Activated naive CD4-positive, alpha-beta T cell treated with anti-CD3 and anti-CD28 coated beads for 36 hours (primary cell): Measurements from ENCODE around the gene SLC16A9. TPM values are rescaled to one million over a fixed set of nuclear protein-coding genes. Genes with fewer than 3 reads are reported as not detected.
"Not testable (repeated sequence)": the region's sequence is repeated elsewhere in the genome, so short reads cannot be mapped to it uniquely, and the experiment has no call there.

Source experiments
- CTCF ChIA-PET: fragments of 350-600 bp; sonication (Branson Sonifier 250); formaldehyde crosslinking; loops from one replicate; lab custom pipeline; 2021; ENCODE audit warnings: antibody characterized with exemption; lab: Charles Lee
- DNase-seq: peaks from one replicate; pipeline ENCODE4 v3.0.0-alpha.2; 2020
- H3K27ac Mint-ChIP-seq: one replicate; pipeline ENCODE4 v1.8.0; 2021; ENCODE audit warnings: mild to moderate bottlenecking, mixed read lengths
- H3K27me3 Mint-ChIP-seq: one replicate; pipeline ENCODE4 v1.8.0; 2021; ENCODE audit warnings: low read depth, mixed read lengths
- H3K36me3 Mint-ChIP-seq: one replicate; pipeline ENCODE4 v1.8.0; 2021; ENCODE audit warnings: low read depth, mixed read lengths
- H3K4me1 Mint-ChIP-seq: one replicate; pipeline ENCODE4 v1.8.0; 2021; ENCODE audit warnings: low read depth, mixed read lengths
- H3K4me3 Mint-ChIP-seq: one replicate; pipeline ENCODE4 v1.8.0; 2021; ENCODE audit warnings: mild to moderate bottlenecking, moderate library complexity, mixed read lengths
- H3K9me3 Mint-ChIP-seq: one replicate; pipeline ENCODE4 v1.8.0; 2021; ENCODE audit warnings: mixed read lengths
- intact Hi-C: fragments of 100-400 bp; cut with micrococcal nuclease; formaldehyde crosslinking; loops from one replicate; pipeline ENCODE4 v1.15.1; 2023
- total RNA-seq, 2 experiments: library from RNA; stranded (reverse); gene quantifications; one replicate each; pipeline ENCODE4 v1.2.3, GENCODE V29; 2021

The SLC16A9 gene
- total RNA-seq, 2 experiments from 2014 or later = 0.84 to 0.86 TPM

DNA sequence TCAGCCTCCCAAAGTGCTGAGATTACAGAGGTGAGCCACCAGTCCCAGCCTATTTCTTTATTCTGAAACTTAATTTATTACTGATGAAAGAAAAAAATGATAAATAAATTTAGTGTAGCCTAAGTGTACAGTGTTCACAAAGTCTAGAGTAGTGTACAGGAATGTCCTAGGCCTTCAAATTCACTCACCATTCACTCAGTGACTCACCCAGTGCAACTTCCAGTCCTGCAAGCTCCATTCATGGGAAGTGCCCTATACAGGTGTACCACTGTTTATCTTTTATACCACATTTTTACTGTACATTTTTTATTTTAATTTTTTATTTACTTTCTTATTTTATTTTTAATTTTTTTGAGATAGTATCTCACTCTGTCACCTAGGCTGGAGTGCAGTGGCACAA, 31.4 kb upstream of the SLC16A9 start:
- intact Hi-C loops = no loop called here
- DNase-seq = no peak
- Mint-ChIP-seq H3K27me3 (peaks cover 6% of the 10 kb centered on the region), H3K4me1 (no peaks in the 10 kb centered on the region), H3K27ac (no peak overlapping the region), H3K36me3 (no peaks in the 10 kb centered on the region), H3K9me3 (peaks cover 5% of the 10 kb centered on the region), H3K4me3 (no peak overlapping the region)
- CTCF ChIA-PET = no interaction called here

DNA sequence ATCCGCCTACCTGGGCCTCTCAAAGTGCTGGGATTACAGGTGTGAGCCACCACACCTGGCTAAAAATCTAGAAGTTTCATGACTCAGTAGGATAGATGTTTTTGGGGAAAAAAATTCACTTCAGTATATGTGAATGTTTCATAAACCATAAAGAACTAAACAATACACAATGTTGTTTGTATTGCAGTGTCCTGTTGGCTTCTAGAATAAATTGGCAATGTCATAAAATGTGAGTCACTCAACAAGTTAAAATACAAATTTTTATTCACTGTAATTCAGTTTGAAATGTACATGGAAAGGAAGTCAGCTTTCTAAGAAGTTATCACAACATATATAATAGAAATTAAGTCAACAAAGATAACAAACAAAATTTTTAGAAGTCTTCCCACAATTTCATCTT, 27.1 kb upstream of the SLC16A9 start:
- intact Hi-C loops = no loop called here
- no peak for DNase-seq
- H3K4me3 Mint-ChIP-seq = no peak overlapping the region
- no peaks in the 10 kb centered on the region for H3K4me1 Mint-ChIP-seq
- H3K36me3 Mint-ChIP-seq = no peaks in the 10 kb centered on the region
- H3K27ac Mint-ChIP-seq = no peak overlapping the region
- peaks cover 6% of the 10 kb centered on the region for H3K27me3 Mint-ChIP-seq
- CTCF ChIA-PET = no interaction called here
- H3K9me3 Mint-ChIP-seq = no peaks in the 10 kb centered on the region

DNA sequence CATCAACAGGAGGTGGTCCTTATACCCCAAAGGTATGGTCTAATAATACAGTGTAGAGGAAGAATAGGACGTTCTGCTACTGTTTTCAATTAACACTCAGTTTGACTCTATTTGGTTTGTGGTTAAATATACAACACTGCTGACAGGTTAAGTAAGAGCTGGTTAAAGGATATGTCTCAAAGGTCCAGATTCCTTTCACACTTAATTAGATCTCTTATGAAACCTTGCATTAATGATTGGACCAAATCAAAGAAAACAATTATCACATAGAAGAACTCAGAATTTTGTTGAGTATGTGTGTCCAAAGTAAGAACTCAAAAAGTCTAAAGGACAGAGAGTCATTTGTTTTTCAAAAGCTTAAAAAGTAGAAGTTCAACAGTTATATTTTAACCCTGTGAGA, 25.6 kb upstream of the SLC16A9 start:
- Mint-ChIP-seq H3K27ac (no peak overlapping the region), H3K36me3 (no peaks in the 10 kb centered on the region), H3K4me1 (no peaks in the 10 kb centered on the region), H3K9me3 (no peaks in the 10 kb centered on the region), H3K4me3 (no peak overlapping the region), H3K27me3 (peaks cover 8% of the 10 kb centered on the region)
- no peak for DNase-seq
- CTCF ChIA-PET = interaction anchor here (0.9 kb wide), 1 partner anchor 74 kb away, joined by 3 read pairs; no protein-coding TSS in a partner anchor
- intact Hi-C loops = no loop called here

DNA sequence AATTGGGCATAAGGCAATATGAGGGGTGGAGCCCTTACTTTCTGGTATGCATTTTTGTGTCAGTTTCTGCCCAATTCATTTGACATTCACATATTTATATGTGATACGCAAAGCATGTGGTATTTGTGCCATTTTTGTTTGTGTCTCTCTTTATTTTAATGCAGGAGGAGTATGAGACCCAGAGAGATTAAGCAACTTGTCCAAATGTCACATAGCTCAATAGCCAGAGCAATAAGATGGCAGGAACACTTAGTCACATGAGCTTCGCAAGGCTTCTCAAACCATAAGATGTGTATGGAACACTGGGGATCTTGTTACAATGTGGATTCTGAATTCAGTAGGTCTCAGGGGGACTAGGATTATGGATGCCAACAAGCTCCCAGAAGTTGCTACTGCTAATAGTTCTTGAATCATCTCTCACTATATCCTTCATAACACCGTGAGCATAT, 24.4 kb upstream of the SLC16A9 start:
- intact Hi-C loops = no loop called here
- H3K4me1 Mint-ChIP-seq = no peaks in the 10 kb centered on the region
- H3K27ac Mint-ChIP-seq = no peak overlapping the region
- H3K4me3 Mint-ChIP-seq = no peak overlapping the region
- H3K9me3 Mint-ChIP-seq = no peaks in the 10 kb centered on the region
- no peak for DNase-seq
- peaks cover 8% of the 10 kb centered on the region for H3K27me3 Mint-ChIP-seq
- no peaks in the 10 kb centered on the region for H3K36me3 Mint-ChIP-seq
- CTCF ChIA-PET = no interaction called here

DNA sequence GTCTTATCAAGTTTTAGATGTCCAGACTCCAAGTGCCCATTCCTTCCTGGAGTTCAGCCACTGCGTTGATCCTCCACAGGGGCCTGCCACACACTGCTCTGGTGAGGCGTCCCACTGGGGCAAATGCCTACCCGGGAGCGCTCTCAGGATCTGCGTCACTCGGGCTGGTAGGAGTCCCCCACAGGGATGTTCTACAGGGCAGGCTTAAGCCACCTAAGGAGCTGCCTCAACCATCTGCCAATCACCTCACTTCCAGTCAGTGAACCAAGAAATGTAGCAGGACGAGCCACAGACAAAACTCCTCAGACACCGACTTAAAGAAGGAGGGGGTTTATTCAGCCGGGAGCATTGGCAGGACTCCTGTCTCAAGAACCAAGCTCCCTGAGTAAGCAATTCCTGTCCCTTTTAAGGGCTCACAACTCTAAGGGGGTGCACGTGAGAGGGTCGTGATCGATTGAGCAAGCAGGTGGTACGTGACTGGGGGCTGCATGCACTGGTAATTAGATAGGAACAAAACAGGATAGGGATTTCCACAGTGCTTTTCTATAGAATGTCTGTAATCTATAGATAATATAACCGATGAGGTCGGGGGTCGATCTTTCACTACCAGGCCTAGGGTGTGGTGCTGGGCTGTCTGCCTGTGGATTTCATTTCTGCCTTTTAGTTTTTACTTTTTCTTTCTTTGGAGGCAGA, 23.8 kb upstream of the SLC16A9 start:
- H3K4me1 Mint-ChIP-seq, CTCF ChIA-PET, H3K4me3 Mint-ChIP-seq, H3K9me3 Mint-ChIP-seq, H3K27ac Mint-ChIP-seq, H3K36me3 Mint-ChIP-seq, H3K27me3 Mint-ChIP-seq, DNase-seq, intact Hi-C loops: not testable (repeated sequence)

DNA sequence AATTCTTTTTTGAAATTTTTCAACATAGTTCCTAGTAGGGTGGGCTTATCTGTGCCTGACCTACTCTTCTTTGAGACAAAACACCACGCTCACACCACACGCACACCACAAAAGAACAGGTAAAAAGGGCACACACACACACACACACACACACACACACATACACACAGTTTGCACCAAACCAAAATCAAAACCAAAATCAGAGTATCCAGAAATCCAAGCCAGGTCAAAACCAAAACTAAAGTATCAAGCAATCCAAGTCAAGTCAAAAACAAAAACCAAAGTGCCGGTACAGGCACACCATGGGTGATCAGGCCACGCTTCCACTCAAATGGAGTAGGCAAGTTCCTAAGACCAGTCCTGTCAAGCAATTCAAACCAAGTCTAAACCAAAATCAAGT, 23.2 kb upstream of the SLC16A9 start:
- CTCF ChIA-PET = not testable (repeated sequence)

DNA sequence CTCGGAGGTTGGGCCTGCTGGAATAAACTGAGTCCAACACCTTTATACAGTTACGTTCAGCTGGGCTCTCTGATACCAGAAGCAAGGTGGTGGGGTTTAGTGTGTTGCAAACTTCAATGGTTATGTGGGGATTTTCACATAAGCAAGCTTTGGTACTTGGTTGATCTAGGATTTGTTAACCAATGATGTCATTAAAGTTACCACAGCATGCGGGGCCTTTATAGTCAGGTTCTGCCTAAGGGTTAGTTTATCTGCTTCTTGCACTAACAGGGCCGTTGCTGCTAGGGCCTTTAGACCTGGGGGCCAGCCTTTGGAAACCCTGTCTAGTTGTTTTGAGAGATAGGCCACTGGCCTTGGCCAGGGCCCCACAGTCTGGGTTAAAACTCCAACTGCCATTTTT, 19.5 kb upstream of the SLC16A9 start:
- intact Hi-C loops, H3K4me1 Mint-ChIP-seq, H3K36me3 Mint-ChIP-seq, H3K27me3 Mint-ChIP-seq, H3K27ac Mint-ChIP-seq, H3K9me3 Mint-ChIP-seq, H3K4me3 Mint-ChIP-seq, DNase-seq: not testable (repeated sequence)
- CTCF ChIA-PET = interaction anchor here (0.5 kb wide), 1 partner anchor 66 kb away, joined by 3 read pairs; no protein-coding TSS in a partner anchor

More for the DNA sequence above, 23.2 kb upstream of the SLC16A9 start:
- H3K4me3 Mint-ChIP-seq, DNase-seq, H3K27ac Mint-ChIP-seq, H3K9me3 Mint-ChIP-seq, H3K36me3 Mint-ChIP-seq, H3K27me3 Mint-ChIP-seq, intact Hi-C loops, H3K4me1 Mint-ChIP-seq: not testable (repeated sequence)

DNA sequence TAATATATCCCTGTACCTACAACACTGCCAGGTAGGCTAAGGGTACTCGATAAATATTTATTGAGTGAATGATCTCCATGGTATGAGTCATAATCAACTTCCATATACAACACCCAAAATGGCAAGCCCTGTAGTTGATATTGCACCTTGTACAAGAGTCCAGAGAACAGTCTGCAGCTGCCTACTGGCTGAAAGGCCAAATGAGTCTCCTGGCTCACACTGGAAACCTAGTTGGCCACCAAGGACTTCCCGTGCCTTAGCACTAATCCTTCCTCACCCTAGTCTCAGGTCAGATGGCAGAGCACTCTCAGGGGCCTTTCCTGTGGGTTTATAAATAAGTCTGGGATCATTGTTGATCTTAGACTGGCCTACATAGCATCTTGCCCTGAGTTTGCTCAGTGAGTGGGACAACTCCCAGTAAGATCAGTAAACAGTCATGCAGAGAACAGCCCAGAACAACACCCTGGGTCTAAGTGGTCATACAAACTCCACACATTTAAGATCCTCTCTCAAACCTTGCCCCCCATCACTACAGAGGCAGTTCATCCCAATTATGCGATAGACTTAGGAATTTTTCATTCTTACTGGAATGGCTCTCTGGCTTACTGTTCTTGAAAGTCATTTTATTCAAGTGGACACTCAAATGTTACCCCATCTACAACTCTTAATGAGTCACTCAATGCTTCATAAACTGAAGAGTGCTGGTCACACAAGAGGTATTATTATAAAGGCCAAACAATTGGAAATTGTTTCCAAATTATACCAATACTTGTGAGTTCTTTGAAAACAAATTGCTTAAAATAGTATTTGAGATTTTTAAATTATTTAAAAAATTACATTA, 14.7 kb upstream of the SLC16A9 start:
- CTCF ChIA-PET = no interaction called here
- no peak overlapping the region for H3K27ac Mint-ChIP-seq
- H3K9me3 Mint-ChIP-seq = peaks cover 5% of the 10 kb centered on the region
- DNase-seq = no peak
- intact Hi-C loops = no loop called here
- peaks cover 6% of the 10 kb centered on the region for H3K27me3 Mint-ChIP-seq
- H3K4me3 Mint-ChIP-seq = no peak overlapping the region
- H3K36me3 Mint-ChIP-seq = no peaks in the 10 kb centered on the region
- no peaks in the 10 kb centered on the region for H3K4me1 Mint-ChIP-seq

DNA sequence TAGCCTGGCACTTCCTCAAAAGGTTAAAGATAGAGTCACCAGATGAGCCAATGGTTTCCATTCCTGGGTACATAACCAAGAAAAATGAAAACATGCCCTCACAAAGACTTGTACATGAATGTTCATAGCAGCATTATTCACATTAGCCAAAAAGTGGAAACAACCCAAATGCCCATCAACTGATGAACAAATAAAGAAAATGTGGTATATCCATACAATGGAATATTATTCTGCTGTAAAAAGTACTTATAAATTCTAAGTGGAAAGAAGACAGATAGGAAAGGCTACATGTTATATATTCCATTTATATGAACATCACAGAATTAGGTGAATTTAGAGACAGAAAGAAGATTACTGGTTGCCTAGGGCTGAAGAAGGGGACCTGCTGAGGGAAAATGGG, 10.7 kb upstream of the SLC16A9 start:
- H3K36me3 Mint-ChIP-seq = no peaks in the 10 kb centered on the region
- CTCF ChIA-PET = interaction anchor here (0.6 kb wide), 1 partner anchor 494 kb away, joined by 3 read pairs; no protein-coding TSS in a partner anchor
- peaks cover 5% of the 10 kb centered on the region for H3K9me3 Mint-ChIP-seq
- H3K4me3 Mint-ChIP-seq = no peak overlapping the region
- intact Hi-C loops = no loop called here
- peaks cover 8% of the 10 kb centered on the region for H3K27me3 Mint-ChIP-seq
- no peak overlapping the region for H3K27ac Mint-ChIP-seq
- no peaks in the 10 kb centered on the region for H3K4me1 Mint-ChIP-seq
- DNase-seq = no peak

DNA sequence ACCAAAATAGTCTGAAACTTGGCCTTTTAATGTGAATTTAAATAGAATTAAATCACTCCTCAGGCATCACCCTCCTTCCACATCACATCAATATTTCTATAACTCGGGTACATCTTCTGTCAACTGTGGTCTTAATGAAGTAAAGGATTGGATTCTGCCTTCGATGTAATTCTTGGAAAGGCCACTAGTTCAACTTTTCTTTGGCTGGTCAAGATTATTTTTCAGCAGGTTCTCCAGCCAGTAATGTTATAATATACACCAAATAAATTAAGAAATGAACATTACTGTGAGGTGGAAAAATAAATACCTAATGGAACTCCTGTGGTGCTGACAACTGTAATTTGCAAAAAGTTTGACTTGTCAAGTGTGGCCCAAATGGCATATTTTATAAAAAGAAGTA, 9.7 kb upstream of the SLC16A9 start:
- H3K27me3 Mint-ChIP-seq = peaks cover 12% of the 10 kb centered on the region
- peaks cover 5% of the 10 kb centered on the region for H3K9me3 Mint-ChIP-seq
- CTCF ChIA-PET = interaction anchor here (0.6 kb wide), 1 partner anchor 188 kb away, joined by 3 read pairs; no protein-coding TSS in a partner anchor
- H3K36me3 Mint-ChIP-seq = no peaks in the 10 kb centered on the region
- H3K4me1 Mint-ChIP-seq = no peaks in the 10 kb centered on the region
- DNase-seq = no peak
- no peak overlapping the region for H3K4me3 Mint-ChIP-seq
- H3K27ac Mint-ChIP-seq = no peak overlapping the region
- intact Hi-C loops = no loop called here

DNA sequence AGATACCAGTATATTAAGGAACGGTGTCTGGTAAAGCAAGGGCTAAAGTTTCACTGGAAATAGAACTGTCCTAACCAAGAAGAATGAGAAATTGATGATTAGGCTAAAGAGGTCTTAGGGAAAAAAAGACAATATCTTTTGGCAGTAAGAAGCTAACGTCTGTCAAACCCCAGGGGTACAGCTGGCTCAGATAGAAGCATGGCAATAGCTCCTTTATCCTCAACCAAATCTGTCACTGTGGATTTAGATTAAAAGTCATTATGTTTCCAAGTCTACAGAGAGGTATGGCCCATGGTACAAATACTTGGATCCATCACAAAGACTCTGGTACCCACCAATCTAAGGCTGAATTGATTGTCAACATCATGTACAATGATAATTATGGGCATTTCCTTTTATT, 8.6 kb upstream of the SLC16A9 start:
- intact Hi-C loops = no loop called here
- Mint-ChIP-seq H3K27me3 (peaks cover 13% of the 10 kb centered on the region), H3K4me3 (no peak overlapping the region), H3K36me3 (no peaks in the 10 kb centered on the region), H3K4me1 (no peaks in the 10 kb centered on the region), H3K9me3 (peaks cover 5% of the 10 kb centered on the region), H3K27ac (no peak overlapping the region)
- no peak for DNase-seq
- CTCF ChIA-PET = no interaction called here

DNA sequence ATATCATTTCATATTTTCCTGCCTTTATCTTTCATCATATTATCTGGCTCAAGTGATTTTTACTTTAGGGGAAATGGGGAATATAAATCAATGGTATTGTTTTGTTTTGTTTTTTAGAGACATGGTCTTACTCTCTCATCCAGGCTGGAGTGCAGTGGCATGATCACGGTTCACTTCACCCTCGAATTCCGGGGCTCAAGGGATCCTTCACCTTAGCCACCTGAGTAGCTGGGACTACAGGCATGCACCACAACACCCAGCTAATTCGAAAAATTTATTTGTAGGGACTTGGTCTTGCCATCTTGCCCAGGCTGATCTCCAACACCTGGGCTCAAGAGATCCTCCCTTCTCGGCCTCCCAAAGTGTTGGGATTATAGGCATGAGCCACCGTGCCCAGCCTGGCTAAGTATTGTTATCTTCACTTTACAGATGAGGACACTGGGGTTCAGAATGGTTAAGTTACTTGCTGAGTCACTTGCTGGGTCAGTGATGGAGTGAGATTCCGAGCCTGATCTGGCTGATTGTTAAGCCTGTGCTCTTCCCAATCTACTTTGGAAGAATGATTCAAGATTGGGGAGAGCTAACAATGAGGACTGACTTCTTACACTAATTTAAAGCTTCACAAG, 3.7 kb upstream of the SLC16A9 start:
- peaks cover 8% of the 10 kb centered on the region for H3K4me1 Mint-ChIP-seq
- no peak overlapping the region for H3K27ac Mint-ChIP-seq
- DNase-seq = no peak
- intact Hi-C loops = no loop called here
- H3K36me3 Mint-ChIP-seq = no peaks in the 10 kb centered on the region
- peaks cover 51% of the 10 kb centered on the region for H3K27me3 Mint-ChIP-seq
- H3K9me3 Mint-ChIP-seq = no peaks in the 10 kb centered on the region
- CTCF ChIA-PET = no interaction called here
- H3K4me3 Mint-ChIP-seq = no peak overlapping the region
